Parathyroid adenoma (tissue), 2 donors: ENCODE results near the gene MED16.
"Not testable (repeated sequence)": the region's sequence is repeated elsewhere in the genome, so short reads cannot be mapped to it uniquely, and the experiment has no call there.

ENCODE experiments used
- H2AFZ ChIP-seq: fragments of 300-600 bp; sonication (generic); one replicate; pipeline ENCODE4 v1.7.0; 2017; ENCODE audit warnings: antibody characterized with exemption, mild to moderate bottlenecking
- H3K27ac ChIP-seq: fragments of 300-600 bp; sonication (generic); one replicate; pipeline ENCODE4 v1.7.0; 2017
- H3K27me3 ChIP-seq: fragments of 300-600 bp; sonication (generic); one replicate; pipeline ENCODE4 v1.7.0; 2017; ENCODE audit warnings: low read length; ENCODE audit not compliant: control insufficient read depth, insufficient read depth
- H3K36me3 ChIP-seq: fragments of 300-600 bp; sonication (generic); one replicate; pipeline ENCODE4 v1.7.0; 2017; ENCODE audit warnings: low read length; ENCODE audit not compliant: control insufficient read depth, insufficient read depth
- H3K4me1 ChIP-seq: fragments of 300-600 bp; sonication (generic); one replicate; pipeline ENCODE4 v1.7.0; 2017; ENCODE audit warnings: control low read depth
- H3K4me2 ChIP-seq: fragments of 300-600 bp; sonication (generic); one replicate; pipeline ENCODE4 v1.7.0; 2017; ENCODE audit warnings: low read length
- H3K4me3 ChIP-seq: fragments of 300-600 bp; sonication (generic); one replicate; pipeline ENCODE4 v1.7.0; 2017; ENCODE audit warnings: low read depth, low read length
- H3K79me2 ChIP-seq: fragments of 300-600 bp; sonication (generic); one replicate; pipeline ENCODE4 v1.7.0; 2017; ENCODE audit warnings: control low read depth
- H3K9ac ChIP-seq: fragments of 300-600 bp; sonication (generic); one replicate; pipeline ENCODE4 v1.7.0; 2017; ENCODE audit warnings: mild to moderate bottlenecking
- H3K9me3 ChIP-seq: fragments of 300-600 bp; sonication (generic); one replicate; pipeline ENCODE4 v1.7.0; 2017; ENCODE audit warnings: low read length; ENCODE audit not compliant: control insufficient read depth
- CTCF ChIP-seq: fragments of 300-600 bp; sonication (generic); IDR thresholded peaks from one replicate; pipeline ENCODE4 v1.7.0; 2017; ENCODE audit warnings: antibody characterized with exemption, mild to moderate bottlenecking
- donor health status: primary hyperparathyroidism.

The MED16 gene

GRCh38 chr19:879711-880438, 13.1 kb downstream of the MED16 start:
- Histone ChIP-seq H3K4me1 (no peaks in the 10 kb centered on the region), H3K36me3 (no peaks in the 10 kb centered on the region), H3K27ac (no peak overlapping the region), H3K27me3 (no peaks in the 10 kb centered on the region), H2AFZ (no peak overlapping the region), H3K79me2 (peaks cover 5% of the 10 kb centered on the region), H3K4me2 (no peak overlapping the region), H3K9me3 (no peaks in the 10 kb centered on the region), H3K9ac (no peak overlapping the region), H3K4me3 (no peak overlapping the region)
- no peak for TF ChIP-seq CTCF

GRCh38 chr19:878751-879561, 14.0 kb downstream of the MED16 start:
- not testable (repeated sequence) for H3K27me3 ChIP-seq, H3K4me3 ChIP-seq, H3K27ac ChIP-seq, H3K4me2 ChIP-seq, H3K9me3 ChIP-seq, H3K36me3 ChIP-seq, H3K9ac ChIP-seq, H2AFZ ChIP-seq, H3K4me1 ChIP-seq, H3K79me2 ChIP-seq

GRCh38 chr19:877992-878660, 14.9 kb downstream of the MED16 start:
- H3K9ac ChIP-seq, H3K36me3 ChIP-seq: not testable (repeated sequence)

GRCh38 chr19:876780-877314, 16.1 kb downstream of the MED16 start:
- no peak for TF ChIP-seq CTCF
- Histone ChIP-seq H3K9ac (no peak overlapping the region), H3K4me2 (no peak overlapping the region), H3K9me3 (no peaks in the 10 kb centered on the region), H3K4me1 (no peaks in the 10 kb centered on the region), H3K27me3 (no peaks in the 10 kb centered on the region), H2AFZ (no peak overlapping the region), H3K79me2 (peaks cover 3% of the 10 kb centered on the region), H3K36me3 (no peaks in the 10 kb centered on the region), H3K27ac (no peak overlapping the region), H3K4me3 (no peak overlapping the region)

More at GRCh38 chr19:877992-878660, 14.9 kb downstream of the MED16 start:
- H3K9me3 ChIP-seq, H3K79me2 ChIP-seq, H3K4me2 ChIP-seq, H3K4me1 ChIP-seq, H3K27me3 ChIP-seq, H3K4me3 ChIP-seq, H3K27ac ChIP-seq, H2AFZ ChIP-seq: not testable (repeated sequence)

- Histone ChIP-seq H3K4me1 (no peaks in the 10 kb centered on the region), H3K27me3 (no peaks in the 10 kb centered on the region), H3K36me3 (no peaks in the 10 kb centered on the region), H2AFZ (no peak overlapping the region), H3K9me3 (no peaks in the 10 kb centered on the region), H3K4me3 (no peak overlapping the region), H3K4me2 (no peak overlapping the region), H3K79me2 (peaks cover under 1% of the 10 kb centered on the region), H3K9ac (no peak overlapping the region), H3K27ac (no peak overlapping the region)
- no peak for TF ChIP-seq CTCF
These were observed 16.9 kb downstream of the MED16 start for GRCh38 chr19:876089-876488.
